Brain pericyte (primary cell): Measurements from ENCODE around the gene DHRS4L2.

Experiments used
- DNase-seq: peaks from one replicate; pipeline ENCODE4 v3.0.0-alpha.2; 2012; ENCODE audit warnings: low read depth, low spot score

Gene DHRS4L2

GRCh38 chr14:24053548-24054323 lies 65.0 kb downstream of the DHRS4L2 start:
- DNase-seq, result no peak

GRCh38 chr14:24054324-24054641 lies 65.6 kb downstream of the DHRS4L2 start:
- no peak for DNase-seq

GRCh38 chr14:24054646-24055045 lies 65.9 kb downstream of the DHRS4L2 start:
- DNase-seq, result no peak
